AG04450 (cell line): ENCODE data around the gene DSCAML1. TPM values are rescaled to one million over a fixed set of nuclear protein-coding genes. Genes with fewer than 3 reads are reported as not detected.

Experiments
- CTCF ChIA-PET: fragments of 300-600, 350-600 bp; formaldehyde crosslinking; extraction: SDS; loops from one replicate; lab custom pipeline; 2022; ENCODE audit warnings: antibody characterized with exemption, inconsistent platforms; lab: Charles Lee
- POLR2A ChIA-PET: fragments of 350-600 bp; formaldehyde crosslinking; extraction: SDS; loops from one replicate; lab custom pipeline; 2021; ENCODE audit warnings: antibody characterized with exemption, inconsistent platforms; lab: Yijun Ruan, JAX
- DNase-seq: peaks from one replicate; pipeline ENCODE4 v3.0.0-alpha.2; 2011; ENCODE audit warnings: low read depth, low spot score
- H3K27ac ChIP-seq: one replicate; pipeline ENCODE4 v1.5.1; 2012; ENCODE audit warnings: low read depth, low read length, control low read depth
- H3K27me3 ChIP-seq: one replicate; pipeline ENCODE4 v1.6.0; 2012; ENCODE audit warnings: low read length; ENCODE audit not compliant: control insufficient read depth, insufficient read depth
- H3K4me3 ChIP-seq: 2 replicates; pipeline ENCODE4 v1.5.1; 2011; ENCODE audit warnings: mild to moderate bottlenecking, low read depth, low read length, control low read depth
- H3K9me3 ChIP-seq: 2 replicates; pipeline ENCODE4 v1.5.1; 2012; ENCODE audit warnings: low read length; ENCODE audit not compliant: control insufficient read depth, insufficient read depth
- polyA plus RNA-seq: library from polyadenylated mRNA; depleted of rRNA; stranded (reverse); fragments of >200 nt; gene quantifications from 2 replicates; pipeline ENCODE4 v1.2.3, GENCODE V29; 2011
- TF ChIP-seq, protein P1 (sequence below): IDR thresholded peaks from 2 replicates; pipeline ENCODE4 v1.5.1; 2011; ENCODE audit warnings: low read depth, low read length, control low read depth, inconsistent platforms

DSCAML1 gene
- polyA plus RNA-seq, 1 experiment, result not detected

DNA sequence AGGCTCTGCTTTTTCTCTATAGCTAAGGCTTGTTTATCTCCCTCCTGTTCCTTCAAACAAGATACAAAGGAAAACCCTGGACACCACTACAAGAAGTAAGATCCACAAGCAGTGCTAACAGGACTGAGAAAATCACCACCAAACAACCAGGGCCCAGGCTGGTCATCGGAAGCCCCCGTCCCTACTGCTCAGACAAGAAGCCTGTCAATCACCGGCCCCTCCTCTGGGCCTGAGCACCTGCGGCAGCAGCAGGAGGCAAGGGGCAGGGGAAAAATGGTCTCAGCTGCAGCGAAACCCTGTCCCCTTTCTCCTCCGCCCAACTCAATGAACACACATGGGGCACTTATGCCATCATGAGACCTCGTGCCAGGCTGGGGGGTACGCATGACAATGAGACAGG lies 314.1 kb downstream of the DSCAML1 start:
- CTCF ChIA-PET, result no interaction called here
- Histone ChIP-seq H3K4me3 (no peak overlapping the region), H3K27ac (no peak overlapping the region), H3K9me3 (no peaks in the 10 kb centered on the region), H3K27me3 (peaks cover 7% of the 10 kb centered on the region)
- POLR2A ChIA-PET, result no interaction called here
- no peak for DNase-seq
- TF ChIP-seq, protein P1, sequence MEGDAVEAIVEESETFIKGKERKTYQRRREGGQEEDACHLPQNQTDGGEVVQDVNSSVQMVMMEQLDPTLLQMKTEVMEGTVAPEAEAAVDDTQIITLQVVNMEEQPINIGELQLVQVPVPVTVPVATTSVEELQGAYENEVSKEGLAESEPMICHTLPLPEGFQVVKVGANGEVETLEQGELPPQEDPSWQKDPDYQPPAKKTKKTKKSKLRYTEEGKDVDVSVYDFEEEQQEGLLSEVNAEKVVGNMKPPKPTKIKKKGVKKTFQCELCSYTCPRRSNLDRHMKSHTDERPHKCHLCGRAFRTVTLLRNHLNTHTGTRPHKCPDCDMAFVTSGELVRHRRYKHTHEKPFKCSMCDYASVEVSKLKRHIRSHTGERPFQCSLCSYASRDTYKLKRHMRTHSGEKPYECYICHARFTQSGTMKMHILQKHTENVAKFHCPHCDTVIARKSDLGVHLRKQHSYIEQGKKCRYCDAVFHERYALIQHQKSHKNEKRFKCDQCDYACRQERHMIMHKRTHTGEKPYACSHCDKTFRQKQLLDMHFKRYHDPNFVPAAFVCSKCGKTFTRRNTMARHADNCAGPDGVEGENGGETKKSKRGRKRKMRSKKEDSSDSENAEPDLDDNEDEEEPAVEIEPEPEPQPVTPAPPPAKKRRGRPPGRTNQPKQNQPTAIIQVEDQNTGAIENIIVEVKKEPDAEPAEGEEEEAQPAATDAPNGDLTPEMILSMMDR, result no peak

DNA sequence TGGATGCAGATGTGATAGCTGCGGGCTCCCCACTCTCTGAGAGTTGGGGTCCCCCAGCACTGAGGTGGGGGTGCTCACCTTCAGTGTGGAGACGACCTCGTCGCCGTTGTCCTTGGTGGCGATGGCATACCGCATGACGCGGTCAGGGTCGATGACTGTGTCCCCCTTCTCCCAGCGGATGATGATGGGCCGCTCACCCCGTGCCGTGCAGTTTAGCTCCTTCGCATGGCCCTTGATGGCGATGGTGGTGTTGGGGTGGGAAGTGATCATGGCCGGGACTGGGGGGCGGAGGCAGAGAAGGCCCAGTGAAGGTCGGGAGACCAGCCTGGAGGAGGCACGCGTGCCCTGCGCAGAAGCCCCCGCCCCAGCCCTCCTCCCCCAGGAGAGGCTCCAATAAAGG lies 315.1 kb downstream of the DSCAML1 start:
- ChIA-PET POLR2A (no interaction called here), CTCF (no interaction called here)
- Histone ChIP-seq H3K4me3 (no peak overlapping the region), H3K27me3 (peaks cover 7% of the 10 kb centered on the region), H3K27ac (no peak overlapping the region), H3K9me3 (no peaks in the 10 kb centered on the region)
- TF ChIP-seq, protein P1, result no peak
- DNase-seq, result no peak

DNA sequence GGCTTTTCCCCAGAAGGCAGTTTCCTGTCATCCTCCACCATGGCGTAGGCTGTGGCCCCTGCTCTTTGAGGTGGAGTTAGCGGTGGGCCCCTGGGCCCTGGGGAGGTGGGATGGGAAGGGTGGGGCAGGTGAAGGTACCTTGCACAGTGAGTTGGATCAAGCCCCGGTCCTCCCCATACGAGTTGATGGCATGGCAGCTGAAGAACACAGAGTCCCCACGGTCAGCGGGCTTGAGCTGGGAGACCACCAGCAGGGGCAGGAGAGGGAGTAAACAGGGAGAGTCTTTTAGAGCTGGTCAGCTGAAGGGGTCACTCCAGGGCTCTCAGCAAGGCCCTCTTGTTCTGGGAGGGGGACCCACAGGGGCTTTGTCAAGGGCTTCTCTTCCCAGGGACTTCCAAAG lies 316.0 kb downstream of the DSCAML1 start:
- H3K27me3 ChIP-seq, result peaks cover 7% of the 10 kb centered on the region
- no peak overlapping the region for H3K4me3 ChIP-seq
- no peak overlapping the region for H3K27ac ChIP-seq
- TF ChIP-seq, protein P1, result no peak
- ChIA-PET CTCF (no interaction called here), POLR2A (no interaction called here)
- no peaks in the 10 kb centered on the region for H3K9me3 ChIP-seq
- no peak for DNase-seq

DNA sequence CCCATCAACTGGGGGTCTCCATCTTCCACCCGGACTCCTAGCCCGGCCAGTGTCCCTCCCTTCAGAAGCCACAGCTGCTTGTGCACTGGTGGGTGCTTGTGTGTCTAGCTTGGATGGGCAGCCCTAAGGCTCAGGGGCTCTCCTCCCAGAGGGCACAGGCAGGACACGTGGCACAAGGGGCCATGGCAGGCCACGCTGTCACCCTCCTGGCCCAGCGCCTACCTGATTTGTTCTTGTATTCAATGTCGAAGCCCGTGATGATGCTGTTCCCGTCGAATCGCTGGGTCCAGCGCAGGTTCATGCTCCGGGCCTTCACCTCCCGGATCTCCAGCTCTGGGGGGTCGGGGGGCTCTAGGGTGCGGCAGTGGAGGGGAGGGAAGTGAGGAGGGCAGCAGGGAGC lies 316.8 kb downstream of the DSCAML1 start:
- no peak overlapping the region for H3K27ac ChIP-seq
- TF ChIP-seq, protein P1, result no peak
- peaks cover 4% of the 10 kb centered on the region for H3K27me3 ChIP-seq
- POLR2A ChIA-PET, result no interaction called here
- H3K4me3 ChIP-seq, result no peak overlapping the region
- no peaks in the 10 kb centered on the region for H3K9me3 ChIP-seq
- CTCF ChIA-PET, result no interaction called here
- no peak for DNase-seq

DNA sequence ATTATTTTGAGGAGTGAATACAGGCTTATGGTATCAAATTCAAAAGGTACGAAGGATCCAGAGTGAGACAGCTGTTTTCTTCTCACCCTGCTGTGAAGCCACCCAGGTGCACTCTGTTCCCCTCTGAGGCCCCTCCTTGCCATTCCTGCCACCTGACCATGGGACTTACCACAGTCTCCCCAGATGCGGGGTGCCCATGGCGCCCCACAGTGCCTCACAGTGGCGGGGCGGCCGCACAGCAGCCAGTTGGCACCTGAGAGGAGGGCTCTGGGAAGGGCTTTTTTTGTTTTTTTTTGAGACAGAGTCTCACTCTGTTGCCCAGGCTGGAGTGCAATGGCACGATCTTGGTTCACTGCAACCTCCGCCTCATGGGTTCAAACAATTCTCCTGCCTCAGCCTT lies 317.6 kb downstream of the DSCAML1 start:
- TF ChIP-seq, protein P1, result no peak
- no peak overlapping the region for H3K4me3 ChIP-seq
- ChIA-PET POLR2A (no interaction called here), CTCF (no interaction called here)
- H3K27ac ChIP-seq, result no peak overlapping the region
- H3K9me3 ChIP-seq, result no peaks in the 10 kb centered on the region
- no peak for DNase-seq
- H3K27me3 ChIP-seq, result peaks cover 4% of the 10 kb centered on the region
